Small intestine (tissue), 16 donors: ENCODE results near the gene MEAK7. TPM values are rescaled to one million over a fixed set of nuclear protein-coding genes. Genes with fewer than 3 reads are reported as not detected.

Experiments used
- DNase-seq, 2 donors: peaks; one replicate each; pipeline versions ENCODE4 v3.0.0 to v3.0.0-alpha.2; 2013
- FAIRE-seq: peaks from 2 replicates; lab custom pipeline; 2012; peaks lifted over from hg19 to GRCh38; lab: Jason Lieb, UNC
- H3K27ac ChIP-seq, 3 donors: one replicate each; pipeline ENCODE4 v1.5.1; 2013; ENCODE audit warnings: low read length in 2 of 3, mild to moderate bottlenecking in 2 of 3, control low read depth in 1 of 3, inconsistent platforms in 1 of 3, low read depth in 1 of 3, moderate library complexity in 1 of 3
- H3K27me3 ChIP-seq, 3 donors: one replicate each; pipeline ENCODE4 v1.6.1; 2013; ENCODE audit warnings: low read length in 3 of 3, inconsistent platforms in 1 of 3; ENCODE audit not compliant: control insufficient read depth in 3 of 3, insufficient read depth in 3 of 3
- H3K36me3 ChIP-seq, 3 donors: one replicate each; pipeline ENCODE4 v1.6.1; 2013; ENCODE audit warnings: low read length in 3 of 3, inconsistent platforms in 1 of 3, low read depth in 1 of 3, mild to moderate bottlenecking in 1 of 3, moderate library complexity in 1 of 3; ENCODE audit not compliant: control insufficient read depth in 3 of 3, insufficient read depth in 2 of 3
- H3K4me1 ChIP-seq, 3 donors: one replicate each; pipeline ENCODE4 v1.6.1; 2013; ENCODE audit warnings: low read length in 2 of 3, inconsistent platforms in 1 of 3, low read depth in 1 of 3, mild to moderate bottlenecking in 1 of 3, moderate library complexity in 1 of 3; ENCODE audit not compliant: control insufficient read depth in 3 of 3, insufficient read depth in 2 of 3
- H3K4me3 ChIP-seq, 3 donors: one replicate each; pipeline ENCODE4 v1.5.1; 2013; ENCODE audit warnings: low read length in 3 of 3, control low read depth in 1 of 3, inconsistent platforms in 1 of 3, low read depth in 1 of 3, mild to moderate bottlenecking in 1 of 3, moderate library complexity in 1 of 3
- H3K9me3 ChIP-seq, 2 donors: one replicate each; pipeline ENCODE4 v1.6.1; 2013; ENCODE audit warnings: low read depth in 1 of 2, low read length in 1 of 2; ENCODE audit not compliant: control insufficient read depth in 2 of 2, insufficient read depth in 1 of 2
- WGBS, 3 donors: extraction: QIAGEN DNeasy Blood & Tissue Kit; methylation state at CpG; one replicate each; pipeline ENCODE4 v1.1.7; 2013; 5-methylcytosine and 5-hydroxymethylcytosine counted together
- long read RNA-seq, 10 donors: transcript quantifications; one replicate each; lab custom pipeline, GENCODE V29; 2026
- polyA plus RNA-seq, 4 donors: library from polyadenylated mRNA; stranded (reverse) in 3 of 4; unstranded in 1 of 4; fragments of 200-250 nt in 3 of 4; fragments of 120-200 nt in 1 of 4; gene quantifications; one replicate each; pipeline versions ENCODE4 v1.2.1 to v1.2.3, GENCODE V29; 2013
- donor health status: healthy with polysubstance abuse.
- donor health status: control.
- donor health status: control.
- donor health status: Bipolar disorder and iron deficiency.
- donor health status: healthy.

Gene MEAK7, protein sequence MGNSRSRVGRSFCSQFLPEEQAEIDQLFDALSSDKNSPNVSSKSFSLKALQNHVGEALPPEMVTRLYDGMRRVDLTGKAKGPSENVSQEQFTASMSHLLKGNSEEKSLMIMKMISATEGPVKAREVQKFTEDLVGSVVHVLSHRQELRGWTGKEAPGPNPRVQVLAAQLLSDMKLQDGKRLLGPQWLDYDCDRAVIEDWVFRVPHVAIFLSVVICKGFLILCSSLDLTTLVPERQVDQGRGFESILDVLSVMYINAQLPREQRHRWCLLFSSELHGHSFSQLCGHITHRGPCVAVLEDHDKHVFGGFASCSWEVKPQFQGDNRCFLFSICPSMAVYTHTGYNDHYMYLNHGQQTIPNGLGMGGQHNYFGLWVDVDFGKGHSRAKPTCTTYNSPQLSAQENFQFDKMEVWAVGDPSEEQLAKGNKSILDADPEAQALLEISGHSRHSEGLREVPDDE
- 1 to 10 TPM; 7.3 to 9.2 (median 7.4) TPM for polyA plus RNA-seq
- long read RNA-seq, donor 1 = 0 reads
- long read RNA-seq, donor 2, full-length matches to known transcripts = 1 of 1 reads
- long read RNA-seq, donor 2, partial matches to known transcripts = 0 of 1 reads
- long read RNA-seq, donor 2, other reads (novel, unspliced or antisense) = 0 of 1 reads
- long read RNA-seq, donor 3, partial matches to known transcripts = 0 of 1 reads
- long read RNA-seq, donor 3, other reads (novel, unspliced or antisense) = 0 of 1 reads
- long read RNA-seq, donor 4 = 0 reads
- long read RNA-seq, donor 5 = 0 reads
- long read RNA-seq, donor 6 = 0 reads
- long read RNA-seq, donor 7, full-length matches to known transcripts = 3 of 3 reads
- long read RNA-seq, donor 7, partial matches to known transcripts = 0 of 3 reads
- long read RNA-seq, donor 7, other reads (novel, unspliced or antisense) = 0 of 3 reads
- long read RNA-seq, donor 8 = 0 reads
- long read RNA-seq, donor 9 = 0 reads
- long read RNA-seq, donor 10, full-length matches to known transcripts = 3 of 3 reads
- long read RNA-seq, donor 10, partial matches to known transcripts = 0 of 3 reads
- long read RNA-seq, donor 10, other reads (novel, unspliced or antisense) = 0 of 3 reads

DNA sequence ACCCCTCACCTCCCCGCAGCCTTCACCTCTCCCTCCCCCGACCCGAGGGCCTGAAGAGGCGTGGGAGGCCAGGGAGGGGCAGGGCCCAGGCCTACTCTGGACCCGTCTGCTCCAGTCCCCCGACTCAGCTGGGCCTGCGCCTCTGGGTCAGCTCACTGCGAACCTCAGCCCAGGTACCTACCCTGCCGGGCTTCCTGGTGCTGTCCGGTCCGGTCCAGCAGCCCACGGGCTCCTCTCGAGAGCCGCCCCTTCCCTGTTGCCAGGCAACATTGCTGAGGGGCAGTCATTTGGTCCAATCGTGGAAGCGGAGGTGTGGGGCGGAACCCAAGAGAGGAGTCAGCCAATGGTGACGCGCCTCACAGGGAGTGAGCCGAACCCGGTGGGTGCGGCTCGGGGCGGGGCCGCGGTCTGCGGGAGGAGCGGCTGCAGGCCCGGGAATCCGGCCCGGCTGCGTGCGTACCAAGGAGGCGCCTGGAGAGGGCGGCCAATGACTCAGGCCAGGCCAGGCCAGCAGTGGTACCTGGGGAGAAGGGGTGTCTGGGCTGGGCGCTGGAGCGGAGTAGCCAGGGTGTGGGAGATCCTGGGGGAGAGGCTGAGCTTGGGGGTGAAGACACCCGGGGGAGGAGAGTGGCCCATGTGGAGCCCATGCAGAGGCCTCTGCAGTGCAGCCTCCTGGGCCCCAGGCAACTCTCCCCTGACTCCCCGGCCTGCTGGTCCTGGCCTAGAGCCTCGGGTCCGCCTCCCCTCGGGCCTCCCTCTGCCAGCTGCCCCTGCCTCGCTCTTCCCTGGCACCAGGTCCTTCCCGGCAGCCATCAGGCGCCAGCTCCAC, at the start of gene MEAK7:
Gene MEAK7, minus strand, starts transcription at position 240 of the 829 bp plus-strand sequence. CDS start 6,573 bp downstream, outside the sequence.
- Histone ChIP-seq H3K4me1 (peaks cover 2 to 25% (median 5%) of the 10 kb centered on the region in 3 donors), H3K9me3 (no peaks in the 10 kb centered on the region), H3K27ac (peak within 1 kb of the TSS; percentile 58 to 91 (median 62)), H3K27me3 (no peaks in the 10 kb centered on the region), H3K4me3 (peak within 1 kb of the TSS; percentile 67 to 85 (median 85)), H3K36me3 (peaks cover 0 to 15% (median 0%) of the 10 kb centered on the region in 3 donors)
- WGBS, 3 donors = 1 to 2% (median 2%) methylated on average over 30 to 45 of the region's 45 CpGs
- peak; percentile 99 to 100 for DNase-seq
- FAIRE-seq = no peak

DNA sequence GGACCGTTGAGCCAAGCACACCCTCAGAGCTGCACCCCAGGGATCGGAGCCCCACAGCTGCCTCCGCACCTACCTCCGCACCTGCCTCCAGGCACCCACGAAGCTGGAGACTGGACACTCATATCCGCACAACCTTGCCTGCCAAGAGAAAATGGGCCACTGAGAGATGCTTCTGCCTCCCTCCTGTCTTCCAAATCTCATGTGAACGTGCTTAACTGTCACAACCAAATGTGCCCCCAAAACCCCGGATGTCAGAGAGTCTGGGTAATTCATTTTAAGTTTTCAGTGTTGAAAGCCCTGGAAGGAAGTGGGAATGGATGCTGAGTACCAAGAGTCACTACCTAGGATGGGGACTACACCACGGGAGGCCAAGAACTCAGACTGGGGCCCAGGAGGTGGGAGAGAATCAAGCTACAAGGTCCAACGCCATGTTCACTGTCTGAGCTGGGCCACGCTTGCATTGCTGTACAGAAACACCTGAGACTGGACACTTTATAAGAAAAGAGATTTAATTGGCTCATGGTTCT, 49.5 kb upstream of the MEAK7 start:
- peak overlapping the region in 1 of 3 donors; percentile 36 for H3K4me3 ChIP-seq
- H3K4me1 ChIP-seq = peaks cover 0 to 3% (median 0%) of the 10 kb centered on the region in 3 donors
- no peak for FAIRE-seq
- WGBS, 3 donors = 76 to 84% (median 84%) methylated on average over 11 of the region's 11 CpGs
- H3K27ac ChIP-seq = peak overlapping the region in 1 of 3 donors; percentile 36
- no peaks in the 10 kb centered on the region for H3K36me3 ChIP-seq
- no peaks in the 10 kb centered on the region for H3K9me3 ChIP-seq
- peak in 1 of 2 donors; percentile 57 for DNase-seq
- H3K27me3 ChIP-seq = no peaks in the 10 kb centered on the region

DNA sequence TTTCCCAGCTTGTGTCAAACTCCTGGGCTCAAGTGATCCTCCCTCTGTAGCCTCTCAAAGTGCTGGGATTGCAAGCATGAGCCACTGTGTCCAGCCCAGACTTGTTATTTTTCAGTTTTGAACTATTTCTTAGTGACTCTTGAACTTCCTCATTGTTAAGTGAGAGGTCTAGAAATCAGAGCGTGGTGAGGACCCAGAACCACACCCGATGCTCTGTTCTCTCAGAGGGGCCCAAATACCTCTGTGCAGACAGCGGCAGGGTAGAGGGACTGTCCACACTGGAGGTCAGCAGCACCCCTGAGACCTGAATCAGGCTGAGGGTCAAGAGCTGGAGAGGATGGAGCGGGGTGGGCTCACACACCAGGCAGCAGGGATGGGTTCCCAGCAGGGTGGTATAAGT, 47.7 kb upstream of the MEAK7 start:
- Histone ChIP-seq H3K4me3 (peak overlapping the region in 1 of 3 donors; percentile 14), H3K27ac (peak overlapping the region in 1 of 3 donors; percentile 26), H3K36me3 (no peaks in the 10 kb centered on the region), H3K9me3 (no peaks in the 10 kb centered on the region), H3K4me1 (peaks cover 0 to 3% (median 0%) of the 10 kb centered on the region in 3 donors), H3K27me3 (peaks cover 0 to 3% (median 0%) of the 10 kb centered on the region in 3 donors)
- DNase-seq (no peak), FAIRE-seq (no peak)
- WGBS, 3 donors = 49 to 76% (median 69%) methylated on average over 4 of the region's 4 CpGs

DNA sequence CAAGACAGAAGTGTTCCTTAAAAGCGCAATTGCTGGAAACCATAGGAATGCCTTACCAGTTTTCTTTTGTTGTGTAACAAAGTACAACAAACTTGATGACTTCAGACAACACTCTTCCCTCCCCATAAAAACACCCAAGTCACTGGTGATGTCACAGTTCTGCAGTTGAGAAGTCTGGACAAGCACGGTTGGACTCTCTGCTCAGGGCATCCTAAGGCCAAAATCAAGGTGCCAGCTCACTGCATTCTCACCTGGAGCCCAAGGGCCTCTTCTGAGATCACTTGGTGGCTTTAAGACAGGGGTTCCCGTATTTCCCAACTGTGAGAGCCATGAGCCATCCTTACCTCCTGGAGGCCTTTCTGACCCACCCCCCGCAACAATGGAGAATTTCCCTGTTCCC, 45.6 kb upstream of the MEAK7 start:
- 65 to 71% (median 69%) methylated on average over 4 of the region's 4 CpGs for WGBS, 3 donors
- DNase-seq = no peak
- Histone ChIP-seq H3K4me3 (no peak overlapping the region), H3K36me3 (no peaks in the 10 kb centered on the region), H3K9me3 (no peaks in the 10 kb centered on the region), H3K4me1 (no peaks in the 10 kb centered on the region), H3K27ac (peak overlapping the region in 1 of 3 donors; percentile 22), H3K27me3 (peaks cover 0 to 3% (median 0%) of the 10 kb centered on the region in 3 donors)
- FAIRE-seq = no peak

DNA sequence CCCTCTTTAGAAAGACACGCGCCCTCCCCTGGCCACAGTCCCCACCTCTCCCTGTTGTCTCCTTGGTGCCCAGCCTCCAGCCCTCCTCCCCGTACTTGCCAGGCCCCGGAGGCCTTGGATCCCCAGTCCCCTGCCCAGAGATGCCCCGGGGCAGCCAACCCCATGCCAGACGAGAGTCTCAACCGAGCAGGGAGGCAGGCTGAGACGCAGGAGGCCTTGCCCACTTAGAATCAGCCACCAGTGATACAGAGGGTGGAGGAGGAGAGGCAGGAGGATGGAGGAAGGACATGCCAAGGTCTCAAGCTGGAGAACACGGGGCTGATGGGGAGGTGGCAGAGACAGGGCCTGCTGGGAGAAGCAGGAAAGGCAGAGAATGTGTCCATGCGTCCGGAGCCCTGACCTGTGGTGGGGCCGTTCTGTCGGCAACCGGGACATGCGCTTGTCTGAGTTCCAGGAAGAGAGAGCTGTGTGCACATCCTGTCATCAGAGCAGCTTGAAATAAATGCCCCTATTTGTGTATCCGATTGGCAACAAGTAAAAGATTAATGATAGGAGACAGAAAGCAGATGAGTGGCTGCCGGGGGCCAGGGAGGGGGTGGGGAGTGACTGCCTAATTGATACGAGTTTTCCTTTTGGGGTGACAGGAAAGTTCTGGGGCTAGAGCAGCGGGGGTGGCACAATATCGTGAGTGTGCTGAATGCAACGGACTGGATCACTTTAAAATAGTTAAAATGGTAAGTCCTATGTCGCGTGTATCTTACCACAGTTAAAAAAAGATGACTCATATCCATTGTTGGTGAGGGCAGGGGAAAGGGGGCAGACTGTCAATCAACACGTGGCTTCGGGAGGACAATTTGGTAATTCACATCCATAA, 44.7 kb upstream of the MEAK7 start:
- no peak for FAIRE-seq
- peak overlapping the region in 1 of 3 donors; percentile 2 for H3K4me3 ChIP-seq
- 63 to 79% (median 74%) methylated on average over 25 of the region's 25 CpGs for WGBS, 3 donors

DNA sequence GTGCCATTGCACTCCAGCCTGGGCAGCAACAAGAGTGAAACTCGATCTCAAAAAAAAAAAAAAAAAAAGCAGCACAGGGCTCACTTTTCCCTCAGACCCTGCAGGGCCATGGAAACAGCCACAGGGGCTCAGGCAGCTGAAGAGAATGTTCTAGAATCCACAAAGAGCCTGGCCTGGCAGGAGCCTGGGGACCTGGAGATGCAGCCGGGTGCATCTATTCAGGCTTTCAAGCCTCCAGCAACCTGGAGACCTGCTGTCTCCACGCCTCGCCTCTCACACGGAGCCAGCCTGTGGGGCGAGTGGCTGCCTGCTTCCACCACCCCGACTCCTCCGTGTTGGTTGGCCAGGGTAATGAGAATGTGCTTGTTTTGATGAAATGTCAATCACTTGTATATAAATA, 44.0 kb upstream of the MEAK7 start:
- peaks cover 0 to 3% (median 0%) of the 10 kb centered on the region in 3 donors for H3K27me3 ChIP-seq
- no peaks in the 10 kb centered on the region for H3K9me3 ChIP-seq
- DNase-seq = no peak
- H3K4me3 ChIP-seq = no peak overlapping the region
- no peaks in the 10 kb centered on the region for H3K36me3 ChIP-seq
- H3K27ac ChIP-seq = peak overlapping the region in 1 of 3 donors; percentile 90
- H3K4me1 ChIP-seq = peaks cover 0 to 6% (median 0%) of the 10 kb centered on the region in 3 donors
- no peak for FAIRE-seq
- WGBS, 3 donors = 64 to 84% (median 74%) methylated on average over 8 of the region's 8 CpGs

More for the DNA sequence above, 44.7 kb upstream of the MEAK7 start:
- peak overlapping the region in 2 of 3 donors; percentile 22 to 90 for H3K27ac ChIP-seq
- no peaks in the 10 kb centered on the region for H3K36me3 ChIP-seq
- no peaks in the 10 kb centered on the region for H3K9me3 ChIP-seq
- peak in 1 of 2 donors; percentile 40 for DNase-seq
- peaks cover 0 to 4% (median 0%) of the 10 kb centered on the region in 3 donors for H3K4me1 ChIP-seq
- H3K27me3 ChIP-seq = peaks cover 0 to 3% (median 0%) of the 10 kb centered on the region in 3 donors
